ENCODE measurements around the gene ATP5PB. TPM values are rescaled to one million over a fixed set of nuclear protein-coding genes. Genes with fewer than 3 reads are reported as not detected.

ATP5PB gene

DNA sequence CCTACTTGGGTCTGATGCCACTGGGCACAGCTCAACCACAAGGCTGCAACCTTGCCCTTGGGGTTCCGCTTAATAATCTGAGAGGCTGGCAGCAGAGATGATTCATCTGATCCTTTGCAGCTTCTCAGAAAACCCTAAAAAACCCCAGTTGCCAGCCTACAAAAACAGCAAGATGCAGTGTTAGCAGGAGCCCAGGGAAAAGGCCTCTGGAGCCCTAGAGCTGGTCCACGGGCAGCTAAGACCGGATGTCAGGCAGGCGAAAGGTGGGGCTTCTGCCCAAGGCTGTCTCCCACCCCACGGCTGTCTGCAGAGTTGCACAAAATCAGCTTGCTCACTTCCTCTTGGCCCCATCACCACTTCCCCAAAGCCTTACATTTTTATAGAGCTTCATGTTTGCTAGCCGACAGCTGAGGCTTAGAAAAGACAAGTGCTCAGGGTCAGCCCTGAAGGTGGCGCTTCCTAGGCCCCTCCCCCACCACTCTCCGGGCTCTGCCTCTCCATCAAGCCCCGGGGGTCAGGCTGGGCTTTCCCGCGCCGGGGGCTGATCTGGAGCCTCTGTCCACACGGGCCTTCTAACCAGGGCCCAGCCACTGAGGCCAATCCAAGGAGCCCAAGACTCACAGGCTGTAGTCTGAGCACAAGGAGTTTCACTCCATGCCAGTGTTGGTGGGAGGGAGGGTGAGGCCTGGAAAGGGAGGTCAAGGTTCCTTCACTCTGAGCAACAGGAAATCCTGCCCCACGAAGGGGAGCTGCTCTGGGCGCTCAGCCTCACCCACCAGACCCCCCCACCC, 58.3 kb downstream of the ATP5PB start:
- H3K9me3 ChIP-seq (ENCODE audit: control insufficient read depth, low read length) = no peaks in the 10 kb centered on the region
- H3K27me3 ChIP-seq (ENCODE audit: control insufficient read depth in 1 of 2, insufficient read depth in 1 of 2, low read length in 2 of 2) = peaks cover 6 to 11% of the 10 kb centered on the region in 2 experiments
- peaks cover 10% of the 10 kb centered on the region for H3K4me1 ChIP-seq (ENCODE audit: control insufficient read depth, insufficient read depth, low read depth, low read length)
- no peak for DNase-seq
- peak overlapping the region; percentile 70 to 85 for H3K18ac ChIP-seq (ENCODE audit: low read depth in 1 of 2, low read length in 2 of 2)
- H3K23ac ChIP-seq (ENCODE audit: low read length in 2 of 2) = peak overlapping the region in 1 of 2 experiments; percentile 16
- peak overlapping the region; percentile 42 to 89 for H2BK12ac ChIP-seq (ENCODE audit: low read length in 2 of 2)
- H3K27ac ChIP-seq (ENCODE audit: low read length, poor library complexity, severe bottlenecking) = peak overlapping the region; percentile 70
- 11% methylated on average over 15 of the region's 15 CpGs for WGBS
- H2AK5ac ChIP-seq (ENCODE audit: low read length, severe bottlenecking) = no peak overlapping the region
- peak overlapping the region in 1 of 2 experiments; percentile 2 for H3K14ac ChIP-seq (ENCODE audit: low read length in 2 of 2)
- H3K4me2 ChIP-seq (ENCODE audit: low read length, poor library complexity, severe bottlenecking) = peak overlapping the region; percentile 26
- H3K4me3 ChIP-seq (ENCODE audit: insufficient read depth in 1 of 2, low read depth in 1 of 2, low read length in 2 of 2) = peak overlapping the region in 1 of 2 experiments; percentile 63
- H3K36me3 ChIP-seq (ENCODE audit: control insufficient read depth in 1 of 2, insufficient read depth in 2 of 2, low read depth in 1 of 2, low read length in 2 of 2) = no peaks in the 10 kb centered on the region
- peak overlapping the region; percentile 91 for H4K8ac ChIP-seq (ENCODE audit: low read length)
- peak overlapping the region; percentile 89 for H3K9ac ChIP-seq (ENCODE audit: low read length)
- H2BK5ac ChIP-seq (ENCODE audit: low read depth, low read length, poor library complexity, severe bottlenecking) = peak overlapping the region; percentile 21
- peak overlapping the region; percentile 96 for H4K91ac ChIP-seq (ENCODE audit: low read length)
- peak overlapping the region; percentile 48 for H2AFZ ChIP-seq (ENCODE audit: low read depth, low read length)
- peak overlapping the region; percentile 90 for H2BK120ac ChIP-seq (ENCODE audit: low read depth, low read length)
- peak overlapping the region; percentile 52 to 83 for H3K4ac ChIP-seq (ENCODE audit: low read depth in 1 of 2, low read length in 2 of 2)
- peak overlapping the region; percentile 66 for H2BK15ac ChIP-seq (ENCODE audit: low read depth, poor library complexity, severe bottlenecking)
- no peaks in the 10 kb centered on the region for H3K79me1 ChIP-seq (replicated peaks; ENCODE audit: low read length, poor library complexity, severe bottlenecking)

DNA sequence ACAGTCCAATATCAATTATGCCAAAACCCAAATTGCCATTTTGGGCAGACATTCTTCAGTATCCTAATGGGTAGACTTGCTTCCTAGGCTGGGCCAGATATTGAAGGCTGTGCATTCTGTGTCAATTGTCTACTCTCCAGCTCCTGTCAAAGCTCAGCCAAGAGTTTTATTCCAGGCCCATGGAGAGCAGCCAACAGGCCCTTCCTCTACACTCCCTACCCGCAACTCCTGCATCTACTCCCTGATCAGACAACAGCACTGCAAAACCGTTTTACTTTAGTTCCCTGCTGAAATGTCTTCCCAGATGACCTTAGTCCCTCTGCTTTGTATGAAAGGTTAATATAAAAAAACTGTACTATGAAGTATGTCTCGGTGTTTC, 60.7 kb downstream of the ATP5PB start:
- no peak overlapping the region for H2BK5ac ChIP-seq (ENCODE audit: low read depth, low read length, poor library complexity, severe bottlenecking)
- H3K4ac ChIP-seq (ENCODE audit: low read depth in 1 of 2, low read length in 2 of 2) = peak overlapping the region in 1 of 2 experiments; percentile 24
- no peaks in the 10 kb centered on the region for H3K79me1 ChIP-seq (replicated peaks; ENCODE audit: low read length, poor library complexity, severe bottlenecking)
- H2BK120ac ChIP-seq (ENCODE audit: low read depth, low read length) = no peak overlapping the region
- DNase-seq = no peak
- H2AFZ ChIP-seq (ENCODE audit: low read depth, low read length) = no peak overlapping the region
- H3K4me3 ChIP-seq (ENCODE audit: insufficient read depth in 1 of 2, low read depth in 1 of 2, low read length in 2 of 2) = no peak overlapping the region
- H3K9ac ChIP-seq (ENCODE audit: low read length) = peak overlapping the region; percentile 24
- WGBS = 95% methylated on average over 2 of the region's 3 CpGs
- H3K27me3 ChIP-seq (ENCODE audit: control insufficient read depth in 1 of 2, insufficient read depth in 1 of 2, low read length in 2 of 2) = no peaks in the 10 kb centered on the region
- H3K9me3 ChIP-seq (ENCODE audit: control insufficient read depth, low read length) = no peaks in the 10 kb centered on the region
- H3K4me1 ChIP-seq (ENCODE audit: control insufficient read depth, insufficient read depth, low read depth, low read length) = peaks cover 10% of the 10 kb centered on the region
- H2BK15ac ChIP-seq (ENCODE audit: low read depth, poor library complexity, severe bottlenecking) = no peak overlapping the region
- no peak overlapping the region for H3K14ac ChIP-seq (ENCODE audit: low read length in 2 of 2)
- no peak overlapping the region for H4K91ac ChIP-seq (ENCODE audit: low read length)
- no peak overlapping the region for H2AK5ac ChIP-seq (ENCODE audit: low read length, severe bottlenecking)
- H3K27ac ChIP-seq (ENCODE audit: low read length, poor library complexity, severe bottlenecking) = no peak overlapping the region
- no peak overlapping the region for H3K4me2 ChIP-seq (ENCODE audit: low read length, poor library complexity, severe bottlenecking)
- no peak overlapping the region for H2BK12ac ChIP-seq (ENCODE audit: low read length in 2 of 2)
- no peak overlapping the region for H3K23ac ChIP-seq (ENCODE audit: low read length in 2 of 2)
- H3K18ac ChIP-seq (ENCODE audit: low read depth in 1 of 2, low read length in 2 of 2) = no peak overlapping the region
- H4K8ac ChIP-seq (ENCODE audit: low read length) = no peak overlapping the region
- no peaks in the 10 kb centered on the region for H3K36me3 ChIP-seq (ENCODE audit: control insufficient read depth in 1 of 2, insufficient read depth in 2 of 2, low read depth in 1 of 2, low read length in 2 of 2)

DNA sequence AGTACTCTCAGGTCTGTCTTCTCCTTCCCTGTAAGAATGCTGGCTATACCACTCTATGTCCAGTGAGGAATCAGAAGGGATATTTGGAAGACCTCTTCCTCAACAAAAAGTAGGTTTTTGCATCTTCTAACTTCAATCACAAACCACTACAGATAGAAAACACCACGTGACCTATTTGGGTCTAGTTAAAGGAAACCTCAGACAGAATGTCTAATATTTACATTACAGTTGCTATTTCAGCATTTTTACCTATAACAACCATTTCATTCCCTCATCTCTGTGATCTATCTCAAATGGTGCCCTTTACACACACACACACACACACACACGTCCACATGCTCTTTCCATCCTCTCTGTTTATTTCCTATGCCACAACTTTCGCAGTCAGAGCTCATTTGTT, 62.1 kb downstream of the ATP5PB start:
- Histone ChIP-seq H2AFZ (ENCODE audit: low read depth, low read length) (no peak overlapping the region), H3K9me3 (ENCODE audit: control insufficient read depth, low read length) (no peaks in the 10 kb centered on the region), H3K9ac (ENCODE audit: low read length) (no peak overlapping the region), H2BK12ac (ENCODE audit: low read length in 2 of 2) (no peak overlapping the region), H2BK15ac (ENCODE audit: low read depth, poor library complexity, severe bottlenecking) (no peak overlapping the region), H4K8ac (ENCODE audit: low read length) (no peak overlapping the region), H3K36me3 (ENCODE audit: control insufficient read depth in 1 of 2, insufficient read depth in 2 of 2, low read depth in 1 of 2, low read length in 2 of 2) (no peaks in the 10 kb centered on the region), H2BK120ac (ENCODE audit: low read depth, low read length) (no peak overlapping the region), H3K79me1 (replicated peaks; ENCODE audit: low read length, poor library complexity, severe bottlenecking) (no peaks in the 10 kb centered on the region), H3K18ac (ENCODE audit: low read depth in 1 of 2, low read length in 2 of 2) (no peak overlapping the region), H3K4me3 (ENCODE audit: insufficient read depth in 1 of 2, low read depth in 1 of 2, low read length in 2 of 2) (no peak overlapping the region), H3K27me3 (ENCODE audit: control insufficient read depth in 1 of 2, insufficient read depth in 1 of 2, low read length in 2 of 2) (no peaks in the 10 kb centered on the region), H2AK5ac (ENCODE audit: low read length, severe bottlenecking) (no peak overlapping the region), H3K4me2 (ENCODE audit: low read length, poor library complexity, severe bottlenecking) (no peak overlapping the region), H3K4me1 (ENCODE audit: control insufficient read depth, insufficient read depth, low read depth, low read length) (peaks cover 10% of the 10 kb centered on the region), H3K14ac (ENCODE audit: low read length in 2 of 2) (no peak overlapping the region), H4K91ac (ENCODE audit: low read length) (no peak overlapping the region), H3K4ac (ENCODE audit: low read depth in 1 of 2, low read length in 2 of 2) (no peak overlapping the region), H2BK5ac (ENCODE audit: low read depth, low read length, poor library complexity, severe bottlenecking) (no peak overlapping the region), H3K27ac (ENCODE audit: low read length, poor library complexity, severe bottlenecking) (no peak overlapping the region), H3K23ac (ENCODE audit: low read length in 2 of 2) (no peak overlapping the region)
- WGBS = 71% methylated on average over 3 of the region's 3 CpGs
- DNase-seq = no peak

Small RNA genes within 50 kb of the gene (small RNA-seq; reads per million reads assigned to genes)
- gene RF00019 (ENCODE audit: low read depth) (not detected), gene RNU6-792P (ENCODE audit: low read depth) (not detected)
